ENCODE data around the gene EPS15.
"Not testable (repeated sequence)": the region's sequence is repeated elsewhere in the genome, so short reads cannot be mapped to it uniquely, and the experiment has no call there.

EPS15 gene

DNA sequence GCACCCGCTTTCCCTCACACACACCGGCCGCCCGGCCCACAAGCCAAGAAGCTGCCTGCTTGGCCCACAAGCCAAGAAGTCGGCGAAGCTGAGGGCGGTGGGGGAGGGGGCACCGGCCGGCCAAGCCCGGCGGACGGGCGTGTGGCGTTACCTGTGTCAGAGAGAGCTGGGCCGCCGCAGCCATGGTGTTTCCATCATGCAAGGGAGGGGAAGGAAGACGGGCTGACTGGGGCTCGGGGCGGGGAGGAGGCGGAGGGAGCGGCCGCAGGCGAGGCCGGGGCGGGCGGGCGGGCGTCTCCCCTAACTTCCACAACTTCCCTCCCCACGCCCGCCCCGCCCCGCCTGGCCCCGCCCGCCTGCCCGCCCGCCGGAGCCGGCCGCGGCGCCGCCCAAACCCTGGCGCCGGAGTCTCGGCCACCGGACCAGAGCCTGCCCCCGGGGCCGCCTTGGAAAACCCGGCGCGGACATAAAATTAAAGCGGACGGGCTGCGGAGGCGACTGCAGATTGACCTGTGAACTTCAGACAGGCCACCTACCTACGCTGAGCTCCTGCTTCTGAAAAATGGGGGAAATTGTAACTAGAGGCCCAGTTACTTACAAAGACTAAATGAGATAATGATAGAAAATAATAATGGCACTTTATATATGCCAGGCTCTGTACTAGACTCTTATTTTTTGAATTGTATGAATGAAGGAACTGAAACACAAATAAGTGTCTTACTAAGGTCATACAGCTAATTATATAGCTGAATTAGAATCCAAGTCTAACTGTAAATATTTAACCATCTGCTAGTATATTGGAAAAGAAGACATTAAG, at the start of gene EPS15:
Gene EPS15, minus strand, starts transcription at position 219 of the 817 bp plus-strand sequence. Its CDS starts 35 bp downstream, at position 184.
- in situ Hi-C loops (cut with HindIII; ENCODE audit: low sequenced_read_pairs) = no loop called here

- in situ Hi-C loops (cut with HindIII; ENCODE audit: low sequenced_read_pairs) = no loop called here
Observed at GRCh38 chr1:51568231-51568935, 49.3 kb upstream of the EPS15 start.

GRCh38 chr1:51567653-51568052, 48.6 kb upstream of the EPS15 start:
- in situ Hi-C loops (cut with HindIII; ENCODE audit: low sequenced_read_pairs) = no loop called here

GRCh38 chr1:51566260-51566659, 47.2 kb upstream of the EPS15 start:
- in situ Hi-C loops (cut with HindIII; ENCODE audit: low sequenced_read_pairs) = no loop called here

DNA sequence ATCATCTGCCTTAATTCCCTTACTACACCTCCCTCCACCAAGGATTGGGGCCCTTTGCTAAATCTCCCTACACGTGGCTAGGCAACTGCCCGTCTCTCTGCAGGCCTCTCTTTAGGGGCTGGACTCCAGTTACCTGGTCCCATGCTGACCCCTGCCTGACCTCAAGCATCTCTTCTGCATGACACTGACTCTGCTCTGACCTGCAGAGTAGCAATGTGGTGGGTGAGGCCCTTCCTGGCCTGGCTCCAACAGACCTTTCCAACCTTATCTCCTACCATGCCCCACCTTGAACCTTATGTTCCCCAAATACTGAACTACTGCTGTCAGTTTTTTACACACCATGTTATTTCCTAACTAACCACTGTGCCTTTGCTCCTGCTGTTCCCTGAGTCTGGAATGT, 45.9 kb upstream of the EPS15 start:
- in situ Hi-C loops (cut with HindIII; ENCODE audit: low sequenced_read_pairs) = no loop called here

DNA sequence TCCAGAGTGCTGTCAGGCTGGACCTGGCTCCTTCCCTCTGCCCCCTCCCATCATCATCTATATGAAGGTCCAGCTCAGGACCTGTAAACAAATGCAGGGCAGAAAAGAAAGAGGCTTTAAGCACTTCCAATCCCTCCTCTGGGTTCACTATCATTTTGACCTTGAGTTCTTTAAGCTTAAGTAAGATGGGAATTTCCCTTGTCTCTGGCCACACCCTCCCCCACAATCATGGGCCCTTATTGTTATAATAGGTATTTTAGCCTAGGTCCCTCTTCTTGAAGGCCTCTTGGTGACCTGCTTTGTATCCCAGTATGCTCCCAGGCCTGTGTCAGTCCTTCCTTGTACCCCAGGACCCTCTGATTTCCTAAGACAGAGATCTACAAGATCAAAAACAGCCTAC, 45.1 kb upstream of the EPS15 start:
- in situ Hi-C loops (cut with HindIII; ENCODE audit: low sequenced_read_pairs) = no loop called here

GRCh38 chr1:51561702-51562101, 42.6 kb upstream of the EPS15 start:
- in situ Hi-C loops (cut with HindIII; ENCODE audit: low sequenced_read_pairs) = no loop called here

GRCh38 chr1:51560895-51561294, 41.8 kb upstream of the EPS15 start:
- in situ Hi-C loops (cut with HindIII; ENCODE audit: low sequenced_read_pairs) = not testable (repeated sequence)

- in situ Hi-C loops (cut with HindIII; ENCODE audit: low sequenced_read_pairs) = no loop called here
Observed at GRCh38 chr1:51560034-51560433, 41.0 kb upstream of the EPS15 start.

DNA sequence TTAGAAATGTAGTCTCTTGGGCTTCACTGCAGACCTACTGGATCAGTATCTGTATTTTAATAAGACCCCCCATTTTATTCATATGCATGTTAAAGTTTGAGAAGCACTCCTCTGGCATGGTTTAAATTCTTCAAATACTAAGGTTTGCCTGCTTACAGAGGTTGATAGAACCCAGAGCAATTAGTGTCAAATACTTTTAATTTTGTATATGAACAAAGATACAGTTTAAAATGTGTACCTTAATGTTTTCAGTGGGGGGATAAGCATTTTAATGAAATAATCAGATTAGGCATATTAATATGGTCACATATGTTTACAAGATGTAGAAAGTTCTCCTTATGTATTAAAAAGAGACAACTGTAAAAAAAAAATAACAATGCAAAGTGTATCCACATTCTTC, 40.4 kb upstream of the EPS15 start:
- in situ Hi-C loops (cut with HindIII; ENCODE audit: low sequenced_read_pairs) = no loop called here

GRCh38 chr1:51559064-51559500, 40.0 kb upstream of the EPS15 start:
- in situ Hi-C loops (cut with HindIII; ENCODE audit: low sequenced_read_pairs) = no loop called here

DNA sequence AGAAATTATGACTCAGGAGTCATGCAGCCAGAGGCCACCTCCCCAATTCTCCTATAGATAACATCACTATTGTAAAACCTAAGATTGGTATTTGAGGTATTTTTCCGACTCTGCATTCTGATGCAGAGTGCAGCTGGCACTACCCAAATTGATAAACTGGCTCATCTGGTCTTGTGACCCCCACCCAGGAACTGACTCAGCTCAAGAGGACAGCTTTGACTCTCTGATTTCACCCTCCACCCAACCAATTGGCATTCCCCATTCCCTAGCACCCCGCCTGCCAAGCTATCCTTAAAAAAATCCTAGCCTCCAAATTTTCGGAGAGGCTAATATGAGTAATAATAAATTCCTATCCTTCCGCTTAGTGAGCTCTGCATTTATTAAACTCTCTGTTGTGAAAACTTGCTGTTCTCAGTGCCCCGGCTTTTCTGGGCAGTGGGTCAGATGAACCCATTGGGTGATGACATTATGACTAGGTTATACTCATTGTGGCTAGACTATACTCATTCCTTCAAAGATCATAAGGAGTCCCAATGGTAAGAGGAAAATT, 39.4 kb upstream of the EPS15 start:
- in situ Hi-C loops (cut with HindIII; ENCODE audit: low sequenced_read_pairs) = no loop called here

DNA sequence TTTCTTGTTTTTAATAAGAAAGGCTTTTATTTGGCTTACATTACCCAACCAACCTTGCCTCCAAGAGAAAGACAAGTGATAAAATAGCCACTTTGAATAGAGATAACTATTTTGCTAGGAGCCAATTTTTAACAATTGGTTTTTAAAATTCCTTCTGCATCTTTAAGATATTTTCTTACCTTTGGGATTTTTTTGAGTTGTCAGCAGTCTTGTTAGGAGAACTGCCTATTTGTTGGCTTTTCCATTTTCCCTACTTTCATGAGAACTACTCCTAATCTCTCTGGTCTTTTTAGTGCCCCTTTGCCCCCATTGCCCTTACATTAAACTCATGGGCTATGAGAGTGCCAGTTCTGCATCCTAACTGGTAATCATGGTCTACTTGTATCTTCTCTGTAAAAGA, 38.1 kb upstream of the EPS15 start:
- in situ Hi-C loops (cut with HindIII; ENCODE audit: low sequenced_read_pairs) = no loop called here

GRCh38 chr1:51555866-51556619, 37.0 kb upstream of the EPS15 start:
- in situ Hi-C loops (cut with HindIII; ENCODE audit: low sequenced_read_pairs) = no loop called here

GRCh38 chr1:51553911-51554310, 34.8 kb upstream of the EPS15 start:
- in situ Hi-C loops (cut with HindIII; ENCODE audit: low sequenced_read_pairs) = no loop called here

GRCh38 chr1:51552929-51553807, 34.1 kb upstream of the EPS15 start:
- in situ Hi-C loops (cut with HindIII; ENCODE audit: low sequenced_read_pairs) = no loop called here

DNA sequence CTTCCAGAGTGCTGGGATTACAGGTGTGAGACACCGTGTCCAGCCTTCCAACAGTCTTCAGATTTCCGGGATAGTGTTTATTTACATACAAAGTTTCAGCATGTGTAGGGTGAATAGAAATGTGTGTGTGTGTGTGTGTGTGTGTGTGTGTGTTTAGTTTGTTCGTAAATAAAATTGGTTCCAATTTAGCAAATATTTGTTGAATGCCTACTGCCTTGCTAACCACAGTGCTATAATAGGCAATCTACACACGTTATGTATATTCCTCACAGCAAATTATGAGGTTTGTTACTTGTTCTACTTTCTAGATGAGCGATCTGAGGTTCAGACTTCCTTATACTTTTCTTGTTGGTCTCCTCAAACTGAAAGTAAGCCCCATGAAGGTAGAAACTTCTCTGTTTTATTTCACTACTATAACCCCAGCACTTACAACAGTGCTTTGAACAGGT, 32.8 kb upstream of the EPS15 start:
- in situ Hi-C loops (cut with HindIII; ENCODE audit: low sequenced_read_pairs) = no loop called here

DNA sequence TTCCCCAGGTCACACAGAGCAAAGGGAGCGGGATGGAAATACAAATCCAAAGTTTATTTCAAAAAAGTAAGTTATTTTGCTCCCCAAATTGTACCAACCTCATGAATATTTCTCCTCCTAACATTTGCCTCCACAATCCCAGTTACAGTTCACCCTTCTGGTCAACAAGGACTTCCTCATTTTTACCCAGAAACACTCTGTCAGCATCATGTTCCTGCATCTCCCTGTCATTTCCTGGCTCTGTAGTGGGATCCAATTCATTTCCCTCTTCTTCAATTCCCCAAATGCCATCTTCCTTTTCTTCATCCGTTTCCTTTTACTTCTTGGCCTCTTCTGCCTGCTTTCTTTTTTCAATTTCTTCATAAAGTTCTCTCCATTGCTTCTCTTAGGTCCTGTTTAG, 32.0 kb upstream of the EPS15 start:
- in situ Hi-C loops (cut with HindIII; ENCODE audit: low sequenced_read_pairs) = no loop called here

- in situ Hi-C loops (cut with HindIII; ENCODE audit: low sequenced_read_pairs) = no loop called here
Observed at GRCh38 chr1:51549901-51550300, 30.8 kb upstream of the EPS15 start.

DNA sequence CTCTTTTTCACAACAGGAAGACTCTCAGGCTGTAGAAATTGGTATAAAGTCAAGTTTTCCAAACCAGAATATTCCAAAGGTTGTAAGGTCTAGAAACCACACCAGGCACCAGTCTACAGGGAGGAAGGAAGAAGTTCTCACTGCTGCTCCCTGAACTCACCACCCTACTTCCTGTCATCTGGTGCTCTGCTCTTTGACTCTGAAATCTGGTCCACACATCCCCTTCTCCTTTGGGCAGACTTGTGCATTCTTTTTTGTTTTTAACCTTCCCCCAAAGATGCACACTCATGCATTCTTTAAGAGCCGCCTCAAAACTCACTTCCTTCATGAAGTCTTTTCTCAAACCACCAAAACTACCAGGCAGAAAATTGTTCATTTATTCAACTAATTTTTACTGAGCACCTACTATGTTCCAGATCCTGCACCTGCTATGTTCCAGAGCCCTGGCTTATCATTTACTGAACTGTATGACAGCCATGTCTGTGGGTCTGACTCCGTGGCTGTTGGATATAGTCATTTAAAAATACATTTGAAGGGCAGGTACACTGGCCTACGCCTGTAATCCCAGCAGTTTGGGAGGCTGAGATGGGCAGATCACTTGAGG, 30.1 kb upstream of the EPS15 start:
- in situ Hi-C loops (cut with HindIII; ENCODE audit: low sequenced_read_pairs) = no loop called here

Measured in endothelial cell of hepatic sinusoid (primary cell).